Neural cell (in vitro differentiated cells): ENCODE measurements around the gene KPNA4.

Source experiments
- CTCF ChIP-seq: fragments of 450-650 bp; IDR thresholded peaks from 2 replicates; pipeline ENCODE4 v1.5.1; 2014; ENCODE audit warnings: antibody characterized with exemption, mild to moderate bottlenecking, moderate library complexity; ENCODE audit not compliant: poor library complexity, severe bottlenecking
- EP300 ChIP-seq: fragments of 450-650 bp; conservative IDR thresholded peaks from 2 replicates; pipeline ENCODE4 v1.6.1; 2014; ENCODE audit warnings: antibody characterized with exemption, mild to moderate bottlenecking, moderate library complexity; ENCODE audit not compliant: poor library complexity, severe bottlenecking
- EZH2 ChIP-seq: fragments of 200-600, 300-800 bp; shearing (Covaris generic), sonication (generic); IDR thresholded peaks from 2 replicates; pipeline ENCODE4 v1.6.1; 2014; ENCODE audit warnings: antibody characterized with exemption, low read length, borderline replicate concordance, mild to moderate bottlenecking; ENCODE audit not compliant: insufficient read depth, poor library complexity, severe bottlenecking
- MXI1 ChIP-seq: fragments of 450-650 bp; conservative IDR thresholded peaks from 2 replicates; pipeline ENCODE4 v1.6.1; 2014; ENCODE audit warnings: antibody characterized with exemption, mild to moderate bottlenecking; ENCODE audit not compliant: poor library complexity, severe bottlenecking
- POLR2AphosphoS5 ChIP-seq: IDR thresholded peaks from 2 replicates; pipeline ENCODE4 v1.6.1; 2012
- RAD21 ChIP-seq: fragments of 450-650 bp; conservative IDR thresholded peaks from 2 replicates; pipeline ENCODE4 v1.6.1; 2014; ENCODE audit warnings: antibody characterized with exemption, mild to moderate bottlenecking, moderate library complexity
- REST ChIP-seq: IDR thresholded peaks from 2 replicates; pipeline ENCODE4 v1.6.1; 2012; ENCODE audit warnings: borderline replicate concordance
- SMC3 ChIP-seq: fragments of 450-650 bp; conservative IDR thresholded peaks from 2 replicates; pipeline ENCODE4 v1.6.1; 2014; ENCODE audit warnings: antibody characterized with exemption, mild to moderate bottlenecking, moderate library complexity; ENCODE audit not compliant: poor library complexity
- TAF1 ChIP-seq: IDR thresholded peaks from 2 replicates; pipeline ENCODE4 v1.6.1; 2012; ENCODE audit warnings: low read depth

- TF ChIP-seq CTCF (peak; percentile 62), EP300 (no peak), RAD21 (peak; percentile 54), EZH2 (no peak), POLR2AphosphoS5 (no peak), REST (no peak), SMC3 (peak; percentile 56), TAF1 (no peak), MXI1 (no peak)
Observed at GRCh38 chr3:160486459-160486869, 78.9 kb downstream of the KPNA4 start.
